NOMO-1 treated with DMSO at 0.1 percent for 48 hours (cell line): ENCODE results near the gene RBMS1.
A peak's percentile ranks its signal among the peaks of the same experiment; 100 is the strongest.

Experiments used
- DNase-seq: peaks from one replicate; lab custom pipeline; 2025; ENCODE audit not compliant: unreplicated experiment; lab: John Stamatoyannopoulos, UW

RBMS1 gene

GRCh38 chr2:160411167-160411566 lies 82.4 kb downstream of the RBMS1 start:
- DNase-seq, result peak; percentile 59

DNA sequence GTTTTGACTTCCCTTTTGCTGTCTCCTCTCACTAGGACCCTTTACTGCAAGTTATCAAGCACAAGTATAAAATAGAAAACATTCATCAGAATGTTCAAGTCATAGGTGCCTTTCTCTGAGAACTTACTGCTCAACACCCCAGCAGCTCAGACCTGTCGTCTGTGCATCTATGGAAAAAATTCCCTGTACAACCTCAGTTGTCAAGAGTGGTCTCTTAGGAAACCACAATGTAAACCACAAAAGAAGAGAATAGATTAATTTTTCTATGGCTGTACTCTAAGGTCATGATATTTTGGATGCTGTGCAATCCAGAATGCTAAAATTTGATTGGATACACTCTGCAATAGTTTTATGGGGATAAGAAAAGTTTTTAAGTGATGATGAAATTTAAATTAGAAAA lies 84.1 kb downstream of the RBMS1 start:
- DNase-seq, result no peak

DNA sequence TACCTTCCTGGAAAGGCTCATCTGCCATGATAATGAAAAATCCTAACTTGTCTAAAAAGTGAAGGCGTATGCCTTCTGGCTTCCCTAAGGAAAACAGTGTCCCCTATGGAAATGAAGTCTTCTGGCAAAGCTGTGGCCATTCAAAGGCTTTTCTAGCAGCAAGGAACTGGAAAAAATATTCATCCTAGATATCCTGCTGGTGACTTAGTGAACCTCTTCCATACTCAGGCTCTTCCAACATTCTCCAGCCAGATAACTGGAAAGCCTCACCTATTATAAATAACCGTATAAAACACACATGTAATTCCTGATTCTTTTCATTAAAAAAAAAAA lies 84.7 kb downstream of the RBMS1 start:
- no peak for DNase-seq

DNA sequence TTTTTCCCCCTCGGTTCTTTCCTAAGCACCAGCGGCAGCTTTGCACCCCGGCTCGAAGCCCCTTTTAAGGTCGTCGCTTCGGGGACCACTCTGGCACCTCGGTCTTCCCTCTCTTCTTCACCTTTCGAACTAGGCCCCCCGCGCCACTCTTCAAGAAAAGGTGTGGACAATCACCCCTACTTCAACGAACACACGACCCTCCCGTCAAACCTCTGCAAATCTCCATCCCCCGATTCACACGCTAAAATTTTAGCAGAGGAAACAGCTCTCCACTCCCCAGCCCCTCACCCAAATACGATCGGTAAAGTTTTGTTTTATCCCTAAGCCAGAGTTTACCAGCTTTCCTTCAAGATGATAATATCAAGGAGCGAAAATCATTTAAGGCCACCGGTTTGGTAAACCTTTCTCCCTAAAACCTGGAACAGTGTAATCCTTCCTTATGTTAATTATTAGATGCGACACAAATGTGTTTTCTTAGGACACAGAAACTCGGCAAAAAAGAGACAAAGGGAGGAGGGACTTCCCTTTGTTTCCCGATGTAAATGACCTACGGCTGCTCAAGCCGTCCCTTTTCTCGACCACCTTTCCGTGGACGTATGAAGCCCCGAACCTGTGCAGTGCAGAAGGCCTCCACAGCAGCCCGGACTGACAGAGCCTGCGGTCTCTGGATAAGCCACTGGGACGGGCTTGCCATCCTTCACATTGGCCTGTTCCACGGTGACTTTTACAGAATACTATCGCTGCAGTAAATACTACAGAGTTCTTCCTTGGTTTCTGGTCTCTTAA lies 85.2 kb downstream of the RBMS1 start:
- no peak for DNase-seq

GRCh38 chr2:160407393-160408172 lies 86.0 kb downstream of the RBMS1 start:
- peak; percentile 44 for DNase-seq

DNA sequence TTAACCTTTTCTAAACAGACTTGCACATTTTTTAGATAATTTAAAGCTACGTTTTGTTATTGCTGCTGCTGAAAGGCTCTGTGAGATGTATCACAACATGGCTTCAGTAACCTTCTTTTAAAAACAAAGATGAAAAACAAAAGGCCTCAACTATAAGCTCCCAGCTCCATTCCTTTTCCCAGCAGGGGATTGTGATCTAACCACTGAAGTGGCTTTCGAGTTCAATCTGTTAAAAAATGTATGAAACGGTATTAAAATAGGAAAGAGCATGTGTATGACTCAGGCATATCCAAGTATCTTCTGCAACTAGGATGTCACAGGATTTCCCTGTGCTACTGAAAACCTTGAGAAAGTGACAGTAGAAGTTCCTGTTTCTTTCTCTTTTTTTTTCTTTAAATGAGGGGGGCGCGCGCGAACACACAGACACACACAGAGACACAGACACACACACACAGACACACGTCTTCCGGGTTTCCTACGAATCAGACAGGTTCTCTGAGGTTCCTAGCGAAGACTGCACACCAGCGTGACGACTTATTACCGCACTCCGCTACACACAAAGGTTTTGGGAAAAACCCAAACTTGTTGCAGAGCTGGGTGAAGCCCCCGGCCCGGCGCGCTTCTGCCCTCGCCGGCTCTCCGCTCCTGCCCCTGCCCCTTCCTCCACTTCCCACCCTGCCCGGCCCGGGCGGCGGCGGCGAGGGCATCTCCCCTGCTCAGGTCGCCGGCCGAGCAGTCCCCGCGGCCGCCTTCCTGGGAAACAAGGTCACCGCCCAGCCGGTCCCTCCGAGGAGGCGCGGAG lies 86.8 kb downstream of the RBMS1 start:
- DNase-seq, result peak; percentile 87

GRCh38 chr2:160405077-160405867 lies 88.3 kb downstream of the RBMS1 start:
- DNase-seq, result no peak

GRCh38 chr2:160402997-160403979 lies 90.3 kb downstream of the RBMS1 start:
- no peak for DNase-seq

DNA sequence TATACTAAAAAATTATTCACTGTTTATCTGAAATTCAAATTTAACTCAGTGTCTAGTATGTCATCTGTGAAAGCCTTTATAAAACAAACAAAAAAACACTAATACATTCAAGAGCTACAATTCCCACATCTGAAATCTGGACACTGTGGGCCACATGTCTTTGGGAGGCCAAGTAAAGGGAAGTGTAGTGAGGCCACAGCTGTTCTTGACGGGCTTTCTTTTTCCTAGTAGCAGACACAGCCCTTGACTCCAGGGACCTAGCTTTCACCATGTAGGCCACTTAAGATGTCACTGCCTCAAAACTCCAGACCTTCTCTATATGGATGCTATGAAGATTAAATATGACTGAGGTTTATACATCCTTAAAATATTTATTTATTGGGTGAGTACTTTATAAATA lies 91.1 kb downstream of the RBMS1 start:
- DNase-seq, result no peak

DNA sequence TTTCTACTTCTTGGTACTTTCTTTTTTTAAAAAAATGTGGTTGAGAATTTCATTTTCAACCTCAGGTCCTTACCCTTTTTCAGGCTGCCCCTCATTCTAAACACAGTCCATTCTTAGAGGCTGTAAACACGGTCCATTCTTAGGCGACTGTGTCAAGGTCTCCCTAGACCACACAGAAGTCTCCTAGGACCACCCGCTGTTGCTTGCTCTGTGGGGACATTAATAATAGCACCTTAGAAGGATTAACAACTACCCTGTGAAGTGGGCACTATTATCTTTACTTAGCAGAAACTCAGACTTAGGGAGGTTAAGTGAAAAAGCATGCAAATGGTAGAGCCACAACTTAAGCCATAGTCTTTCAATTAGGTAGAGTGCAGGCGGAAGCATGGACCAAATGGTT lies 91.7 kb downstream of the RBMS1 start:
- no peak for DNase-seq

- no peak for DNase-seq
Measured at GRCh38 chr2:160399880-160400279, 93.7 kb downstream of the RBMS1 start.

GRCh38 chr2:160397530-160397865 lies 96.1 kb downstream of the RBMS1 start:
- DNase-seq, result no peak

DNA sequence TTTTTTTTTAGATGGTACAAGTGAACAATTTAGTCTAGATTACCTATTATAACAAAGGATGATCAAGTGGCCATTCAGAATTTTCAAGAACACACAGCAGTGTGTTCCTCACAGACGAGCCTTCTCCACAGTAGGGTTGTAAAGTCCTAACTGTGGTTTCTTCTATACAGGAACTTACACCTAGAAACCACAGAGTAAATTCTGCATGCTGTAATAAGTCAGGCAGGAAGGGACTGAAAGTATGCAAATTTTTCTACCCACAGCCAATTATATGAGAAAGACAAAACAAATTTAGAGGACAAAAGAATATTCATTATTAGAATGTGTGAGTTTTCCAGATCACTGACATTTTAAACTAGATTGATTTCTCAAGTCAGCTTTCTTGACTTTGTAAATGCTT lies 99.5 kb downstream of the RBMS1 start:
- peak; percentile 85 for DNase-seq

DNA sequence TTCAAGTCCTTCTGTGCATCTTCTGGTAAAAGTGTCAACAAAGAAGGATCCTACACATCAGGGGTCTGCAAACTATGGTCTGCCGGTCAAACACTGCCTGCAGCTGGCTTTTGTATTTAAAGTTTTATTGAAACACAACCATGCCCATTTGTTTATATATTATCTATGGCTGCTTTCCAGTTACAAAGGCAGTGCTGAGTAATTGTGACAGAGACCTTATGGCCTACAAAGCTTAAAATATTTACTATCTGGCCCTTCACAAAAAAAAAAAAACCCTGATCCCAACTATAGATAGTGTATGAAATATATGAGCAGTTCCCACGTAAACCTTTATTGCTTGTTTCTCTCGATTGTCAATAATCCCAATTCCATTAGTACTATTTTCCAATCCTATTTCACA lies 101.4 kb downstream of the RBMS1 start:
- DNase-seq, result no peak

- DNase-seq, result peak; percentile 49
Measured at GRCh38 chr2:160390544-160391455, 102.8 kb downstream of the RBMS1 start.

DNA sequence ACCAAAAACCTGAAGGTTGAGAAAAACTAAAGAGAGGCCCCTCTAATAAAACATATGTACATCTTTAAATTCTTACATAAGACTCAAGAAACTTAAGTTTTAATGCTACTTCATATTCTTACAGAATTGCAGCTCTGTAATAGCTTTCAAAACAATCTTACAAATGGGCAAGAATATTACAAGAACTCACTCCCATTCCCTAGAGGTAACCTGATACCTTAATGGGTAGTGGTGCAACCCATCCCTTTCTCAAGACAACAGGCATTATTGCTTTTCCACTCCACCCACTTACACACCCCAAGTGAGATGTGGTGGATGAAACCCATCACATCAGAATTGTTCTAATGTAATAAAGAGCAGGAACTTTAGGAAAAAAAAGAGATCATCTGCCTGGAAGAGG lies 103.7 kb downstream of the RBMS1 start:
- DNase-seq, result no peak

- DNase-seq, result peak; percentile 79
Measured at GRCh38 chr2:160388464-160389263, 104.9 kb downstream of the RBMS1 start.
